Activated naive CD8-positive, alpha-beta T cell (primary cell): ENCODE measurements around the gene AURKA.

Experiments
- H3K27ac Mint-ChIP-seq: one replicate; pipeline ENCODE4 v1.8.0; 2021; ENCODE audit warnings: mixed read lengths
- H3K27me3 Mint-ChIP-seq: one replicate; pipeline ENCODE4 v1.8.0; 2021; ENCODE audit warnings: mixed read lengths
- H3K36me3 Mint-ChIP-seq: one replicate; pipeline ENCODE4 v1.8.0; 2021; ENCODE audit warnings: mixed read lengths
- H3K4me1 Mint-ChIP-seq: one replicate; pipeline ENCODE4 v1.8.0; 2021; ENCODE audit warnings: low read depth, mixed read lengths
- H3K4me3 Mint-ChIP-seq: one replicate; pipeline ENCODE4 v1.8.0; 2021; ENCODE audit warnings: mild to moderate bottlenecking, mixed read lengths
- H3K9me3 Mint-ChIP-seq: one replicate; pipeline ENCODE4 v1.8.0; 2021; ENCODE audit warnings: low read depth, mixed read lengths

AURKA gene

GRCh38 chr20:56392132-56392880 lies at the start of gene AURKA, which contains the start of gene CSTF1:
TSS of gene AURKA (minus strand) at chr20:56392215. CDS start at chr20:56388197, 4,018 bp downstream.
TSS of gene CSTF1 (plus strand) at chr20:56392645. CDS start at chr20:56395553, 2,908 bp downstream.
- peak within 1 kb of the TSS; percentile 81 for H3K27ac Mint-ChIP-seq
- peaks cover 7% of the 10 kb centered on the region for H3K36me3 Mint-ChIP-seq
- H3K9me3 Mint-ChIP-seq = no peaks in the 10 kb centered on the region
- H3K27me3 Mint-ChIP-seq = no peaks in the 10 kb centered on the region
- H3K4me3 Mint-ChIP-seq = no peak within 1 kb of the TSS
- peaks cover 32% of the 10 kb centered on the region for H3K4me1 Mint-ChIP-seq

DNA sequence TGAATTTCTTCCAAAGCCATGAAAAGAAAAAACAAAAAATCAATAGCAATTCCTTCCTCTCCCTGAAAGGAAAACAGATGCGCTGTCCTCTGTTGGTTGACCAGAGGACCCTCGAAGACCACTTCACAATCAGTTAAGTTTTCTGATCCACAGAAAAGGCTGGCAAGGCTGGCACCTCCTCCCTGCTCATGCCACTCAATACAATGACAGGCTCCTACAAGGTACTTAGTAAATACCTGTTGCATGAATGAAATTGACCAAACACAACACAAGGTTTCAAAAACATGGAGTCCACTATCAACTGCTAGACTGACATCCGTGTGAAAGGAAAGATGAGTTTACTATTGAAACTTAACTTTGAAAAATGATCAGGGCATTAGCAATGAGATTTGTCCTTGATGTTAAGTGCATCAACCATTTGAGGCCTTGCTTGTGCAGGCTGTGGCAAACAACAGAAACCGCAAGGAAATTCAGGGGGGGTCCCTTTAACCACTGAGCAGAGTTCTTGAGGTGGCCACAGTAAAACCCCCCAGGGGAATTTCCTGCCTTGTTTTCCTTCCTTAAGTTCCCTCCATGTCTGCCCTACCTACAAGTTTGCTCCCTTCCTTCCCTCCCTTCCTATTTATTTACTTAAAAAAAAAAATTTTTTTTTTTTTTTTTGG lies 48.5 kb upstream of the AURKA start:
- Mint-ChIP-seq H3K4me3 (peak overlapping the region; percentile 72), H3K36me3 (peaks cover 11% of the 10 kb centered on the region), H3K27me3 (no peaks in the 10 kb centered on the region), H3K4me1 (peaks cover 52% of the 10 kb centered on the region), H3K9me3 (no peaks in the 10 kb centered on the region), H3K27ac (peak overlapping the region; percentile 93)

DNA sequence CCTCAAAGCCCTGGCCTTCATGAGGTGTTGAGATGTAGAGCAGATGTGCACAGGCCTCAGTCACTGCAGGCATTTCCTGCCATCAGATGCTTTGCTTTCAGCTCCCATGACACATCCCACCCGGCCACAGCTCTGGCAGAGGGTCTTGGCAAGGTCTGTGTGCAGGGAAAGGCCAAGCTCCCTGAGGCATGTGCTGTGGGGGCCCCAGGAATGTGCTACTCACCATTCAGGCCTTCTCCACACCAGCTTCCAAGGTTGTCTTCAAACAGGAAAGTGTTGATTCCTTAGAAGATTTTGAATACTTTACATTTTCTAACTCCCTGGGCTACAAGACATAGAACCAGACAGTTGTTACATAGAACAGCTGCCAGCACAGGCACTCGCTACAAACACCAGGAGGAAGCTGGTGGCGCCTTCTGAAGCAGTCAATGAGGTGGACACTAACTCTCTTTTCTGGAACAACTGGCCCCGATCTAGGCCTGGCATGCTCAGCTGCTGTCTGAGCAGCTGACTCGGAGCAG lies 47.8 kb upstream of the AURKA start:
- peak overlapping the region; percentile 72 for H3K4me3 Mint-ChIP-seq
- H3K9me3 Mint-ChIP-seq = no peaks in the 10 kb centered on the region
- H3K27me3 Mint-ChIP-seq = no peaks in the 10 kb centered on the region
- H3K36me3 Mint-ChIP-seq = peaks cover 11% of the 10 kb centered on the region
- peaks cover 55% of the 10 kb centered on the region for H3K4me1 Mint-ChIP-seq
- peak overlapping the region; percentile 93 for H3K27ac Mint-ChIP-seq

GRCh38 chr20:56438284-56438683 lies 46.3 kb upstream of the AURKA start:
- no peaks in the 10 kb centered on the region for H3K27me3 Mint-ChIP-seq
- no peak overlapping the region for H3K4me3 Mint-ChIP-seq
- H3K9me3 Mint-ChIP-seq = no peaks in the 10 kb centered on the region
- H3K36me3 Mint-ChIP-seq = peaks cover 13% of the 10 kb centered on the region
- peaks cover 64% of the 10 kb centered on the region for H3K4me1 Mint-ChIP-seq
- peak overlapping the region; percentile 41 for H3K27ac Mint-ChIP-seq

DNA sequence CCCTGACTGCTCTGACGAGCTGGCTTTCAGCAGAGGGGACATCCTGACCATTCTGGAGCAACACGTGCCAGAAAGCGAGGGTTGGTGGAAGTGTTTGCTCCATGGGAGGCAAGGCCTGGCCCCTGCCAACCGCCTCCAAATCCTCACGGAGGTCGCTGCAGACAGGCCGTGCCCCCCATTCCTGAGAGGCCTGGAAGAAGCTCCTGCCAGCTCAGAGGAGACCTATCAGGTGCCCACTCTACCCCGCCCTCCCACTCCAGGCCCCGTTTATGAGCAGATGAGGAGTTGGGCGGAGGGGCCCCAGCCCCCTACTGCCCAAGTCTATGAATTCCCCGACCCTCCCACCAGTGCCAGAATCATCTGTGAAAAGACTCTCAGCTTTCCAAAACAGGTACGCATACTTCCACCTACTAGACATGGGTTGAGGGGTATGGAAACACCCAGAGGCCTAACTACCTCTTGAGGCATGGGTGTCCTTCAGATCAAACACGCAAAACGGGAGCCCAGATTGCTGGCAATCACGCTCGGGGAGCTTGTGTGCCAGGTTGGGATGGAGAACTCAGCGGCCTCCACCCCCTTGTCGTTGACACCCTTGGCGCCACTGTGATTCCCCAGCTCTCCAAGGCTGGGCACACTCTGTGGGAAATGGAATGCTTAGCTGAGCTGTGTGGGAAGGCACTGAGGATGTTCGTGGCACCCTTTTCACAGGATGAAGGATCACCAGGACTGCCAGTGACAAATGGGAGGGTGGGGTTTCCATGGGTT lies 45.4 kb upstream of the AURKA start:
- Mint-ChIP-seq H3K27ac (peak overlapping the region; percentile 41), H3K36me3 (peaks cover 16% of the 10 kb centered on the region), H3K9me3 (no peaks in the 10 kb centered on the region), H3K4me3 (no peak overlapping the region), H3K27me3 (no peaks in the 10 kb centered on the region), H3K4me1 (peaks cover 64% of the 10 kb centered on the region)

GRCh38 chr20:56433880-56434255 lies 41.9 kb upstream of the AURKA start:
- Mint-ChIP-seq H3K27me3 (no peaks in the 10 kb centered on the region), H3K9me3 (no peaks in the 10 kb centered on the region), H3K27ac (peak overlapping the region; percentile 12), H3K4me1 (peaks cover 64% of the 10 kb centered on the region), H3K36me3 (peaks cover 14% of the 10 kb centered on the region), H3K4me3 (peak overlapping the region; percentile 13)

GRCh38 chr20:56433221-56433879 lies 41.3 kb upstream of the AURKA start:
- Mint-ChIP-seq H3K36me3 (peaks cover 13% of the 10 kb centered on the region), H3K4me3 (peak overlapping the region; percentile 2), H3K27me3 (no peaks in the 10 kb centered on the region), H3K4me1 (peaks cover 64% of the 10 kb centered on the region), H3K9me3 (no peaks in the 10 kb centered on the region), H3K27ac (peak overlapping the region; percentile 12)

- no peaks in the 10 kb centered on the region for H3K27me3 Mint-ChIP-seq
- peak overlapping the region; percentile 55 for H3K27ac Mint-ChIP-seq
- H3K9me3 Mint-ChIP-seq = no peaks in the 10 kb centered on the region
- peaks cover 69% of the 10 kb centered on the region for H3K4me1 Mint-ChIP-seq
- no peak overlapping the region for H3K4me3 Mint-ChIP-seq
- peaks cover 12% of the 10 kb centered on the region for H3K36me3 Mint-ChIP-seq
Measured at GRCh38 chr20:56431471-56431870, 39.5 kb upstream of the AURKA start.

DNA sequence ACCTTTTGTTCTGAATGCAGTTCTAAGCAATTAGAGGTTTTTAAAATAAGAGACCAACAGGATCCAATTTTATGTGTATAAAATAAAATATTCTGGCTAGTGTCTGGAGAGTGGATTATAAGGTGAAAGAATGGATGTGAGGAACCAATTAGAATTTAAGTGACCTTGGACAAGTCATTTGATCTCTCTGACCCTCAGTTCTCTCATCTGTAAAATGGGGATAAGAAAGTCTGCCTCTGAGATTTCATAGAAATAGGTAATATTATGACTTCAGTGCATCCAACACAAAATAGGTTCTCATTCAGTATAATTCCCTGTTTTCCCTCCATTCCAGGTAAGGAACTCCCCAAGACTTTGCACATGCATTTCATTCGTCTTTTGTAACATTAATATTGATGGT lies 38.9 kb upstream of the AURKA start:
- Mint-ChIP-seq H3K9me3 (no peaks in the 10 kb centered on the region), H3K4me3 (peak overlapping the region; percentile 20), H3K4me1 (peaks cover 70% of the 10 kb centered on the region), H3K36me3 (peaks cover 12% of the 10 kb centered on the region), H3K27me3 (no peaks in the 10 kb centered on the region), H3K27ac (peak overlapping the region; percentile 98)

- Mint-ChIP-seq H3K27ac (peak overlapping the region; percentile 98), H3K36me3 (peaks cover 12% of the 10 kb centered on the region), H3K4me1 (peaks cover 72% of the 10 kb centered on the region), H3K9me3 (no peaks in the 10 kb centered on the region), H3K27me3 (no peaks in the 10 kb centered on the region), H3K4me3 (peak overlapping the region; percentile 83)
Measured at GRCh38 chr20:56430461-56430860, 38.4 kb upstream of the AURKA start.

DNA sequence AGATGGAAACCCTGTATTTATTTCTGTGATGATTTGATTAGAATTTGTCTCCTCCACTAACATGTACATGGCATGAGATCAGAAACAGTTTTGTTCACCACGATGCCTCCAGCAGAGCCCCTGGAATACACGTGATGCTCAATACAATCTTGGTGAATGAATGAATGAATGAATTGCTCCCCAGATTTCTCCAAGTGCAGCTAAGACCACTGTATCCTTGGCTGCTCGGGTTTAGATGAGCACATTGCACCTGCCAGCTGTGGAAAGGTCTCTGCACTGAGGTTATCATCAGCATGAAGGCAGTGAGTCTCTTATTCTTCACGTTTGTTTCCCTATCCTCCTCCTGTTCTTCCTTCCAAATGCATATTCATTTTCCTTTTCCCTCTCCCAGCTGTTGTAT lies 37.9 kb upstream of the AURKA start:
- peak overlapping the region; percentile 98 for H3K27ac Mint-ChIP-seq
- peaks cover 72% of the 10 kb centered on the region for H3K4me1 Mint-ChIP-seq
- no peaks in the 10 kb centered on the region for H3K27me3 Mint-ChIP-seq
- H3K36me3 Mint-ChIP-seq = peaks cover 12% of the 10 kb centered on the region
- H3K9me3 Mint-ChIP-seq = no peaks in the 10 kb centered on the region
- H3K4me3 Mint-ChIP-seq = peak overlapping the region; percentile 83

- peaks cover 75% of the 10 kb centered on the region for H3K4me1 Mint-ChIP-seq
Measured at GRCh38 chr20:56429502-56429901, 37.5 kb upstream of the AURKA start.

DNA sequence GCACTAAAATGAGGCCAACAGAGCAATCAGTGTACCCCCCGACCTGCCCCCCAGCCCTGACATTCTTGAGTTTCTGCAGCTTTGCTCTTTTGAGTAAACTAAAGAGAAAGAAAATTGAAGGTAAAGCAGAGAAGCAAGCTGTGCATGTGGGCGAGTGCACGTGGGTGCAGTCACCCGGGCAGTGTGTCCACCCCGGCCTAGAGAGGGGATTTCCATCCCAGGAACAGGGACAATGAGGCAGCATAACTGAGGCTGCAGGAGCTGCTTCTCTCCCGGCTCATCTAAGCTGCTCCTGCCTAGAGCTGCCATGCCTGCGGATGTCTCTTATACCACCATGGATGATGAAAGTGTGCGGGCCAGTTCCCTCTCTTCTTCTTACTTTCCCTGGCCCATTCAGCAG lies 36.9 kb upstream of the AURKA start:
- peak overlapping the region; percentile 83 for H3K4me3 Mint-ChIP-seq
- peaks cover 73% of the 10 kb centered on the region for H3K4me1 Mint-ChIP-seq
- H3K27ac Mint-ChIP-seq = peak overlapping the region; percentile 98
- H3K36me3 Mint-ChIP-seq = peaks cover 9% of the 10 kb centered on the region
- no peaks in the 10 kb centered on the region for H3K27me3 Mint-ChIP-seq
- no peaks in the 10 kb centered on the region for H3K9me3 Mint-ChIP-seq

More at GRCh38 chr20:56429502-56429901, 37.5 kb upstream of the AURKA start:
- Mint-ChIP-seq H3K27ac (peak overlapping the region; percentile 98), H3K9me3 (no peaks in the 10 kb centered on the region), H3K36me3 (peaks cover 12% of the 10 kb centered on the region), H3K4me3 (peak overlapping the region; percentile 83), H3K27me3 (no peaks in the 10 kb centered on the region)

GRCh38 chr20:56428410-56428809 lies 36.4 kb upstream of the AURKA start:
- Mint-ChIP-seq H3K27me3 (no peaks in the 10 kb centered on the region), H3K4me3 (peak overlapping the region; percentile 27), H3K9me3 (no peaks in the 10 kb centered on the region), H3K27ac (peak overlapping the region; percentile 67), H3K36me3 (peaks cover 9% of the 10 kb centered on the region), H3K4me1 (peaks cover 69% of the 10 kb centered on the region)
